Measurements from ENCODE around the gene GALR2. TPM values are rescaled to one million over a fixed set of nuclear protein-coding genes. Genes with fewer than 3 reads are reported as not detected.

The GALR2 gene
- total RNA-seq, 1 donor from 2014 or later: not detected

GRCh38 chr17:76091526-76092286, 17.1 kb downstream of the GALR2 start:
- Mint-ChIP-seq H3K36me3 (ENCODE audit: low read depth) (peaks cover 7% of the 10 kb centered on the region), H3K9me3 (no peaks in the 10 kb centered on the region), H3K27ac (ENCODE audit: unreplicated experiment) (no peak overlapping the region), H3K4me3 (no peak overlapping the region), H3K4me1 (no peaks in the 10 kb centered on the region), H3K27me3 (ENCODE audit: low read depth) (no peaks in the 10 kb centered on the region)
- no peak for TF ChIP-seq CTCF (conservative IDR thresholded peaks at IDR 0.05)
- DNase-seq (ENCODE audit: low read depth, low spot score): no peak

- no peak for DNase-seq (ENCODE audit: low read depth, low spot score)
- no peak for TF ChIP-seq CTCF (conservative IDR thresholded peaks at IDR 0.05)
- no peak overlapping the region for H3K4me3 Mint-ChIP-seq
- H3K9me3 Mint-ChIP-seq: no peaks in the 10 kb centered on the region
- no peak overlapping the region for H3K27ac Mint-ChIP-seq (ENCODE audit: unreplicated experiment)
- no peaks in the 10 kb centered on the region for H3K4me1 Mint-ChIP-seq
- H3K36me3 Mint-ChIP-seq (ENCODE audit: low read depth): peaks cover 7% of the 10 kb centered on the region
- no peaks in the 10 kb centered on the region for H3K27me3 Mint-ChIP-seq (ENCODE audit: low read depth)
Observed at GRCh38 chr17:76092526-76093413, 18.2 kb downstream of the GALR2 start.

- Mint-ChIP-seq H3K27ac (ENCODE audit: unreplicated experiment) (no peak overlapping the region), H3K27me3 (ENCODE audit: low read depth) (no peaks in the 10 kb centered on the region), H3K4me1 (no peaks in the 10 kb centered on the region), H3K4me3 (no peak overlapping the region), H3K36me3 (ENCODE audit: low read depth) (peaks cover 7% of the 10 kb centered on the region), H3K9me3 (no peaks in the 10 kb centered on the region)
- no peak for DNase-seq (ENCODE audit: low read depth, low spot score)
- TF ChIP-seq CTCF (conservative IDR thresholded peaks at IDR 0.05): no peak
Observed at GRCh38 chr17:76094046-76094445, 19.5 kb downstream of the GALR2 start.

GRCh38 chr17:76095943-76096342, 21.4 kb downstream of the GALR2 start:
- TF ChIP-seq CTCF (conservative IDR thresholded peaks at IDR 0.05): no peak
- Mint-ChIP-seq H3K36me3 (ENCODE audit: low read depth) (peaks cover 10% of the 10 kb centered on the region), H3K27me3 (ENCODE audit: low read depth) (no peaks in the 10 kb centered on the region), H3K9me3 (no peaks in the 10 kb centered on the region), H3K4me3 (peak overlapping the region; percentile 46), H3K27ac (ENCODE audit: unreplicated experiment) (no peak overlapping the region), H3K4me1 (no peaks in the 10 kb centered on the region)
- no peak for DNase-seq (ENCODE audit: low read depth, low spot score)

- H3K9me3 Mint-ChIP-seq: no peaks in the 10 kb centered on the region
- no peak overlapping the region for H3K4me3 Mint-ChIP-seq
- peaks cover 15% of the 10 kb centered on the region for H3K36me3 Mint-ChIP-seq (ENCODE audit: low read depth)
- H3K27me3 Mint-ChIP-seq (ENCODE audit: low read depth): no peaks in the 10 kb centered on the region
- no peak for TF ChIP-seq CTCF (conservative IDR thresholded peaks at IDR 0.05)
- peaks cover 8% of the 10 kb centered on the region for H3K4me1 Mint-ChIP-seq
- H3K27ac Mint-ChIP-seq (ENCODE audit: unreplicated experiment): no peak overlapping the region
- no peak for DNase-seq (ENCODE audit: low read depth, low spot score)
Observed at GRCh38 chr17:76097716-76098295, 23.2 kb downstream of the GALR2 start.
